HepG2 (cell line): ENCODE data around the gene RBMS2. TPM values are rescaled to one million over a fixed set of nuclear protein-coding genes. Genes with fewer than 3 reads are reported as not detected.
A peak's percentile ranks its signal among the peaks of the same experiment; 100 is the strongest.

Experiments used
- AGO2 ChIP-seq: fragments of 200-400 bp; formaldehyde crosslinking; optimal IDR thresholded peaks from 2 replicates; pipeline ENCODE3; 2017; ENCODE audit warnings: mild to moderate bottlenecking, low read depth, low read length, moderate library complexity
- ASH2L ChIP-seq: fragments of 300-600, 200-600 bp; sonication (generic); IDR thresholded peaks from 2 replicates; pipeline ENCODE4 v1.7.0; 2017; ENCODE audit warnings: low read depth, mild to moderate bottlenecking, moderate library complexity, mixed read lengths, low read length; ENCODE audit not compliant: insufficient read length
- CCAR2 ChIP-seq: fragments of 200-400 bp; formaldehyde crosslinking; optimal IDR thresholded peaks from 2 replicates; pipeline ENCODE3; 2018; ENCODE audit warnings: low read depth, mild to moderate bottlenecking, low read length, moderate library complexity
- DPF2 ChIP-seq: sonication (generic); formaldehyde crosslinking; IDR thresholded peaks from 2 replicates; pipeline ENCODE4 v1.4.0; 2020; ENCODE audit warnings: mild to moderate bottlenecking, low read depth, missing genetic modification reagents, borderline replicate concordance
- FOXP1 ChIP-seq, 2 experiments: fragments of 450-650 bp in 1 of 2; IDR thresholded peaks; 2 replicates each; pipeline ENCODE4 v1.6.1; 2017 to 2018; ENCODE audit warnings: antibody characterized with exemption in 1 of 2
- HMG20B ChIP-seq: conservative IDR thresholded peaks from 2 replicates; pipeline ENCODE4 v1.6.1; 2016; ENCODE audit warnings: missing genetic modification reagents, missing compliant biosample characterization
- HNRNPLL ChIP-seq: fragments of 200-400 bp; formaldehyde crosslinking; IDR thresholded peaks from 2 replicates; pipeline ENCODE4 v1.6.1; 2017; ENCODE audit warnings: mild to moderate bottlenecking, low read depth, low read length; ENCODE audit not compliant: poor library complexity, severe bottlenecking
- MAZ ChIP-seq, 2 experiments: sonication (generic) in 1 of 2; formaldehyde crosslinking in 1 of 2; IDR thresholded peaks; 2 replicates each; pipeline versions ENCODE4 v1.5.0 to v1.6.1; 2012 to 2020; ENCODE audit warnings: low read depth in 2 of 2, mild to moderate bottlenecking in 2 of 2, borderline replicate concordance in 1 of 2, improper control_type of control experiment in 1 of 2, low read length in 1 of 2, missing genetic modification reagents in 1 of 2, moderate library complexity in 1 of 2
- PATZ1 ChIP-seq: sonication (generic); formaldehyde crosslinking; IDR thresholded peaks from 2 replicates; pipeline ENCODE4 v1.4.0; 2020; ENCODE audit warnings: missing genetic modification reagents
- SIN3A ChIP-seq: IDR thresholded peaks from 2 replicates; pipeline ENCODE4 v1.6.1; 2011; ENCODE audit warnings: low read depth, mild to moderate bottlenecking, control low read depth, low read length, borderline replicate concordance
- SNAPC2 ChIP-seq: sonication (generic); formaldehyde crosslinking; IDR thresholded peaks from 2 replicates; pipeline ENCODE4 v1.8.1; 2022; ENCODE audit warnings: mild to moderate bottlenecking, missing genetic modification reagents
- TMF1 ChIP-seq: sonication (generic); formaldehyde crosslinking; IDR thresholded peaks from 2 replicates; pipeline ENCODE4 v1.8.1; 2022; ENCODE audit warnings: low read depth, missing genetic modification reagents
- ZC3H13 ChIP-seq: sonication (generic); formaldehyde crosslinking; IDR thresholded peaks from 2 replicates; pipeline ENCODE4 v1.8.1; 2023; ENCODE audit warnings: mild to moderate bottlenecking, missing genetic modification reagents, moderate library complexity
- ZMYM3 ChIP-seq: sonication (generic); formaldehyde crosslinking; IDR thresholded peaks from 2 replicates; pipeline ENCODE4 v1.5.1; 2020; ENCODE audit warnings: mild to moderate bottlenecking, missing genetic modification reagents
- ZNF550 ChIP-seq: sonication (generic); formaldehyde crosslinking; IDR thresholded peaks from 2 replicates; pipeline ENCODE4 v1.4.0; 2020; ENCODE audit warnings: mild to moderate bottlenecking, missing genetic modification reagents, borderline replicate concordance
- ZNF564 ChIP-seq: sonication (generic); formaldehyde crosslinking; IDR thresholded peaks from 2 replicates; pipeline ENCODE4 v1.8.1; 2023; ENCODE audit warnings: mild to moderate bottlenecking, missing genetic modification reagents
- polyA plus RNA-seq, 8 experiments: library from polyadenylated mRNA; depleted of rRNA in 3 of 8; stranded (reverse) in 7 of 8; unstranded in 1 of 8; fragments of >200 nt; fragmentation: Illumina TruSeq in 4 of 8; extraction: Trizol in 4 of 8; gene quantifications; 2 replicates each; pipeline versions ENCODE4 v1.2.1 to v1.2.3, GENCODE V29; 2011 to 2016; ENCODE audit warnings: low read depth in 4 of 8, missing spikeins in 1 of 8, mixed read lengths in 1 of 8; ENCODE audit not compliant: insufficient read depth in 1 of 8
- total RNA-seq, 5 experiments: library from RNA; depleted of rRNA; stranded (reverse); fragments of >200 nt; fragmentation: Illumina TruSeq; extraction: Trizol; gene quantifications; 2 replicates each; pipeline ENCODE4 v1.2.3, GENCODE V29; 2016; ENCODE audit warnings: low read depth in 1 of 5
- TF ChIP-seq, protein P1 (sequence below): sonication (generic); formaldehyde crosslinking; IDR thresholded peaks from 2 replicates; pipeline ENCODE4 v1.4.0; 2020; ENCODE audit warnings: mild to moderate bottlenecking, low read depth, missing genetic modification reagents
- TF ChIP-seq, protein P2 (sequence below): sonication (generic); formaldehyde crosslinking; IDR thresholded peaks from 2 replicates; pipeline ENCODE4 v1.4.0; 2020; ENCODE audit warnings: missing genetic modification reagents
- TF ChIP-seq, protein P3 (sequence below): sonication (generic); formaldehyde crosslinking; IDR thresholded peaks from 2 replicates; pipeline ENCODE4 v1.8.1; 2023; ENCODE audit warnings: missing genetic modification reagents, mild to moderate bottlenecking, borderline replicate concordance

RBMS2 gene
- total and polyA plus RNA-seq, 2 of the 13 experiments (the other 11 are each of a cell fraction or from before 2014, with no cell fraction given): 0.53 to 7.4 TPM

DNA sequence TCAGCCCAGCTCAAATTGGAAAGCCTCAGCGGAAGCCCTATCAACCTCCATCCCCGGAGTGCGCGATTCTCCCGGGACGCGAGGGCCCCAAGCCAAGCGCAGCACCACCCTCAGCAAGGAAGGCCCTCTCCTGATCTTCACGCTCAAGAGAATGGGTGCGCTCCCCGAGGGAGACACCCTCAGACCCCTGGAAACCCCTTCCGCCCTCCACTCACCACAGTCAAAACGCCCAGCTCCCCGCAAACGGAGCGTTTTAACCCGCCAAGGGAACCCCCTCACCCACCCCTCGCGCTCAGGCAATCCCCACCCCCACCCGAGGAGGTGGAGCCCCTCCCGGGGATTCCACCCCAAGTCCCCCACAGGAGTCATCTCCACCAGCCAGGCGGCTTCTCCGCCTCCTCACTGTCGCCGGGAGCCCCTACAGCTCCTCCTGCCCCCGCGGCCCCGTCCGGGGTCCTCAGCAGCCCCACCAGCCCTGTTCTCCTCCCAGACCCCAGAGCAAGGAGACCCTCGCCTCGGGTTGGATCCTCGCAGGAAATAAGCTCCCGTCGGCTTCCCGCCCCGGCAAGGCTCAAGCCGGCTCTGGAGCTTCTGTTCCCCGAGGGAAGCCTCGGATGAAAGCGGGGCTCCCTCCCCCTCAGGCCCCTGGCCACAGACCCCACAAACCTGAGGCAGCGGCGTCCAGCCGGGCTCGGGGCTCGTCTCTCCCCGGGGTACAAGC lies 108.0 kb downstream of the RBMS2 start (continued):
- TF ChIP-seq ZNF550: no peak
- 0 out of 2 replicates have a peak, but pooled peaks have one; percentile 65 for TF ChIP-seq ZNF564 (CRISPR knock-in tag)
- no peak for TF ChIP-seq HMG20B
- TF ChIP-seq FOXP1 (IDR thresholded peaks at IDR 0.05): no peak
- no peak for TF ChIP-seq FOXP1 (CRISPR knock-in tag; IDR thresholded peaks at IDR 0.05)
- TF ChIP-seq MAZ (IDR thresholded peaks at IDR 0.05; ENCODE audit: borderline replicate concordance, low read depth, low read length): no peak
- 0 out of 2 replicates have a peak, but pooled peaks have one; percentile 52 for TF ChIP-seq MAZ (CRISPR knock-in tag; IDR thresholded peaks at IDR 0.05; ENCODE audit: low read depth)
- TF ChIP-seq, protein P1, sequence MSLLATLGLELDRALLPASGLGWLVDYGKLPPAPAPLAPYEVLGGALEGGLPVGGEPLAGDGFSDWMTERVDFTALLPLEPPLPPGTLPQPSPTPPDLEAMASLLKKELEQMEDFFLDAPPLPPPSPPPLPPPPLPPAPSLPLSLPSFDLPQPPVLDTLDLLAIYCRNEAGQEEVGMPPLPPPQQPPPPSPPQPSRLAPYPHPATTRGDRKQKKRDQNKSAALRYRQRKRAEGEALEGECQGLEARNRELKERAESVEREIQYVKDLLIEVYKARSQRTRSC (CRISPR knock-in tag): no peak
- TF ChIP-seq AGO2: peak; percentile 74
- TF ChIP-seq DPF2: no peak
- 0 out of 2 replicates have a peak, but pooled peaks have one; percentile 6 for TF ChIP-seq PATZ1 (CRISPR knock-in tag)
- no peak for TF ChIP-seq ZMYM3 (CRISPR knock-in tag)
- TF ChIP-seq SNAPC2 (CRISPR knock-in tag): no peak
- TF ChIP-seq ZC3H13: no peak
- TF ChIP-seq CCAR2: no peak
- TF ChIP-seq ASH2L: no peak
- TF ChIP-seq, protein P2, sequence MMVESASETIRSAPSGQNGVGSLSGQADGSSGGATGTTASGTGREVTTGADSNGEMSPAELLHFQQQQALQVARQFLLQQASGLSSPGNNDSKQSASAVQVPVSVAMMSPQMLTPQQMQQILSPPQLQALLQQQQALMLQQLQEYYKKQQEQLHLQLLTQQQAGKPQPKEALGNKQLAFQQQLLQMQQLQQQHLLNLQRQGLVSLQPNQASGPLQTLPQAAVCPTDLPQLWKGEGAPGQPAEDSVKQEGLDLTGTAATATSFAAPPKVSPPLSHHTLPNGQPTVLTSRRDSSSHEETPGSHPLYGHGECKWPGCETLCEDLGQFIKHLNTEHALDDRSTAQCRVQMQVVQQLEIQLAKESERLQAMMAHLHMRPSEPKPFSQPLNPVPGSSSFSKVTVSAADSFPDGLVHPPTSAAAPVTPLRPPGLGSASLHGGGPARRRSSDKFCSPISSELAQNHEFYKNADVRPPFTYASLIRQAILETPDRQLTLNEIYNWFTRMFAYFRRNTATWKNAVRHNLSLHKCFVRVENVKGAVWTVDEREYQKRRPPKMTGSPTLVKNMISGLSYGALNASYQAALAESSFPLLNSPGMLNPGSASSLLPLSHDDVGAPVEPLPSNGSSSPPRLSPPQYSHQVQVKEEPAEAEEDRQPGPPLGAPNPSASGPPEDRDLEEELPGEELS (CRISPR knock-in tag): peak; percentile 11; the same call in 1 of the 2 replicates
- TF ChIP-seq SIN3A: peak; percentile 24; the same call in 1 of the 2 replicates
- TF ChIP-seq TMF1 (CRISPR knock-in tag): 0 out of 2 replicates have a peak, but pooled peaks have one; percentile 4
- TF ChIP-seq, protein P3, sequence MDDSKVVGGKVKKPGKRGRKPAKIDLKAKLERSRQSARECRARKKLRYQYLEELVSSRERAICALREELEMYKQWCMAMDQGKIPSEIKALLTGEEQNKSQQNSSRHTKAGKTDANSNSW (CRISPR knock-in tag): no peak
- TF ChIP-seq HNRNPLL: peak; percentile 15
